ENCODE measurements around the gene OPN4. TPM values are rescaled to one million over a fixed set of nuclear protein-coding genes. Genes with fewer than 3 reads are reported as not detected.
A peak's percentile ranks its signal among the peaks of the same experiment; 100 is the strongest.

OPN4 gene
- polyA plus RNA-seq, 2 of the 4 experiments (the other 2 are of a cell fraction) = not detected

- ChIA-PET CTCF (interaction anchor here (1.0 to 1.8 kb wide), 3 partner anchors 11 to 20 kb away, joined by 3 to 5 read pairs (median 4); no protein-coding TSS in a partner anchor), POLR2A (no interaction called here)
- H3K4me1 ChIP-seq = no peaks in the 10 kb centered on the region
- DNase-seq (ENCODE audit: low read depth in 1 of 2, low spot score in 1 of 2) = no peak
- FAIRE-seq = no peak
- no peak overlapping the region for H3K4me2 ChIP-seq
- H3K4me3 ChIP-seq = no peak overlapping the region
- H3K27ac ChIP-seq = no peak overlapping the region
- TF ChIP-seq JUNB (IDR thresholded peaks at IDR 0.05) = no peak
- TF ChIP-seq FOXS1 (CRISPR knock-in tag; IDR thresholded peaks at IDR 0.05) = no peak
- 67% methylated on average over 6 of the region's 6 CpGs for WGBS (ENCODE audit: missing lambda C conversion rate)
- ATAC-seq = no peak
- H3K9me3 ChIP-seq = no peaks in the 10 kb centered on the region
Measured at GRCh38 chr10:86673216-86673826, 19.0 kb downstream of the OPN4 start.

- TF ChIP-seq EHMT2 (IDR thresholded peaks at IDR 0.05; ENCODE audit: low read depth) (no peak), ZNF302 (CRISPR knock-in tag; IDR thresholded peaks at IDR 0.05) (no peak), KDM1A (IDR thresholded peaks at IDR 0.05; ENCODE audit: low read depth) (no peak), KDM5A (IDR thresholded peaks at IDR 0.05) (no peak), ZSCAN20 (CRISPR knock-in tag; IDR thresholded peaks at IDR 0.05) (no peak), JUN (IDR thresholded peaks at IDR 0.05) (no peak), HOXB13 (CRISPR knock-in tag; IDR thresholded peaks at IDR 0.05; ENCODE audit: low read depth) (no peak), ELK1 (IDR thresholded peaks at IDR 0.05; ENCODE audit: low read depth, low read length) (no peak), JUNB (IDR thresholded peaks at IDR 0.05) (no peak), HMGXB4 (CRISPR knock-in tag; IDR thresholded peaks at IDR 0.05; ENCODE audit: borderline replicate concordance) (no peak), SREBF2 (IDR thresholded peaks at IDR 0.05) (no peak), SMC3 (IDR thresholded peaks at IDR 0.05) (no peak), USF2 (IDR thresholded peaks at IDR 0.05) (no peak), MAFK (IDR thresholded peaks at IDR 0.05; ENCODE audit: partially characterized antibody) (no peak), ESRRA (IDR thresholded peaks at IDR 0.05; ENCODE audit: borderline replicate concordance, low read length) (no peak), MAX (IDR thresholded peaks at IDR 0.05) (no peak), HES2 (IDR thresholded peaks at IDR 0.05) (no peak), NFE2L2 (conservative IDR thresholded peaks at IDR 0.05; ENCODE audit: low read length) (no peak)
- 50% methylated on average over 8 of the region's 11 CpGs for WGBS (ENCODE audit: missing lambda C conversion rate)
- no peak for DNase-seq (ENCODE audit: low read depth in 1 of 2, low spot score in 1 of 2)
- no peak for FAIRE-seq
- H3K4me2 ChIP-seq = no peak overlapping the region
- H3K9me3 ChIP-seq = no peaks in the 10 kb centered on the region
- POLR2A ChIA-PET = no interaction called here
- 0 out of 6 replicates have a peak, but pooled peaks of 1 of the 2 experiments have one; percentile 8 for ATAC-seq
- CTCF ChIA-PET = interaction anchor here (0.8 to 1.8 kb wide), 4 partner anchors 10 to 274 kb away, joined by 3 to 5 read pairs (median 4); no protein-coding TSS in a partner anchor
- no peaks in the 10 kb centered on the region for H3K4me1 ChIP-seq
- H3K27ac ChIP-seq = no peak overlapping the region
- no peak overlapping the region for H3K4me3 ChIP-seq
Measured at GRCh38 chr10:86673827-86674581, 19.7 kb downstream of the OPN4 start.

All from A549 (cell line).